Heart right ventricle (tissue), 16 donors: Measurements from ENCODE around the gene RLF. TPM values are rescaled to one million over a fixed set of nuclear protein-coding genes. Genes with fewer than 3 reads are reported as not detected.
"Not testable (repeated sequence)": the region's sequence is repeated elsewhere in the genome, so short reads cannot be mapped to it uniquely, and the experiment has no call there.

Experiments used
- ATAC-seq, 8 donors: fragments of 200-7000 bp; cut with Tn5 transposase; one replicate each; pipeline ENCODE4 v1.9.1; 2020; ENCODE audit warnings: mild to moderate bottlenecking in 8 of 8, moderate library complexity in 8 of 8, moderate number of reproducible peaks in 1 of 8
- DNase-seq, 2 donors: peaks; one replicate each; pipeline ENCODE4 v3.0.0-alpha.2; 2020
- H3K27ac ChIP-seq, 10 donors: fragments of 200-600 bp; sonication (generic) in 2 of 10; one replicate each; pipeline versions ENCODE4 v1.5.0 to v1.8.0; 2020 to 2022; ENCODE audit warnings: mild to moderate bottlenecking in 3 of 10
- H3K27me3 ChIP-seq, 7 donors: fragments of 200-600 bp; one replicate each; pipeline ENCODE4 v1.8.0; 2021 to 2022; ENCODE audit warnings: mild to moderate bottlenecking in 2 of 7
- H3K36me3 ChIP-seq, 9 donors: fragments of 200-600 bp; sonication (generic) in 1 of 9; one replicate each; pipeline versions ENCODE4 v1.5.0 to v1.8.0; 2020 to 2022; ENCODE audit warnings: mild to moderate bottlenecking in 2 of 9
- H3K4me1 ChIP-seq, 9 donors: fragments of 200-600 bp; sonication (generic) in 1 of 9; one replicate each; pipeline versions ENCODE4 v1.5.0 to v1.8.0; 2020 to 2022; ENCODE audit warnings: mild to moderate bottlenecking in 4 of 9
- H3K4me3 ChIP-seq, 10 donors: fragments of 200-600 bp; sonication (generic) in 2 of 10; one replicate each; pipeline versions ENCODE4 v1.5.0 to v1.8.0; 2020 to 2022; ENCODE audit warnings: mild to moderate bottlenecking in 7 of 10, moderate library complexity in 2 of 10
- H3K9me3 ChIP-seq, 11 donors: fragments of 200-600 bp in 10 of 11; sonication (generic) in 2 of 11; one replicate each; pipeline versions ENCODE4 v1.5.0 to v1.8.0; 2013 to 2022; ENCODE audit warnings: mild to moderate bottlenecking in 2 of 11, control low read depth in 1 of 11, moderate library complexity in 1 of 11
- CTCF ChIP-seq, 9 donors: fragments of 200-600 bp; sonication (generic) in 2 of 9; IDR thresholded peaks; one replicate each; pipeline versions ENCODE4 v1.5.0 to v1.8.0; 2021 to 2022; ENCODE audit warnings: antibody characterized with exemption in 9 of 9, mild to moderate bottlenecking in 5 of 9, moderate library complexity in 1 of 9
- WGBS, 2 donors: extraction: QIAGEN DNeasy Blood & Tissue Kit; methylation state at CpG; one replicate each; pipeline ENCODE4 v1.1.7; 2013; ENCODE audit warnings: inconsistent platforms in 1 of 2; 5-methylcytosine and 5-hydroxymethylcytosine counted together
- intact Hi-C, 10 donors: fragments of 100-400 bp; cut with DNase I; formaldehyde crosslinking; loops; one replicate each; pipeline versions ENCODE4 v1.11.1 to v1.14.2; 2022
- polyA plus RNA-seq, 2 donors: library from polyadenylated mRNA; stranded (reverse); fragments of 200-250 nt; gene quantifications; one replicate each; pipeline ENCODE4 v1.2.3, GENCODE V29; 2013
- total RNA-seq, 10 donors: library from RNA; stranded (reverse); fragmentation: NEBNext Ultra II Directional in 3 of 10; extraction: Animal tissue kit (Norgen Biotek cat#: 25700) in 3 of 10; gene quantifications; one replicate each; pipeline versions ENCODE4 v1.2.1 to v1.2.4, GENCODE V29; 2021 to 2023
- donor health status: Arrhythmogenic right ventricular cardiomyopathy.
- donor health status: ischemic (EF 13 %, LVEDD 7.1; RV severe dilation, severe dysfunction).
- donor health status: healthy with polysubstance abuse.
- donor health status: DM: no; HTN: yes; CAD: no.
- donor health status: DM: no; HTN: no; CAD: no.
- donor health status: ischemic (EF 25% LVEDD 6.9; RV normal size, moderate dysfunction).
- donor health status: ischemic (EF 25% LVEDD 5.7; RV mildly dilated, moderate dysfunction).
- donor health status: healthy.
- donor health status: DM: yes; HTN: yes; CAD: no.
- donor health status: Ischemic cardiomyopathy.
- donor health status: ischemic (EF 35%, LVEDD 5.7; RV mildly dilated, moderate dysfunction).
- donor health status: nonischemic (EF 11% LVEDD 7.7; RV severe dilation, severe dysfunction).
- donor health status: DM: yes; HTN: yes; CAD: no.
- donor health status: PGD.
- donor health status: ischemic (EF 29% LVEDD 5.4; RV normal size, mild dysfunction).
- donor health status: nonischemic (EF 23%, LVEDD 6.1; RV moderate dilation, normal function).

RLF gene
- total and polyA plus RNA-seq, 12 donors, result 3.8 to 17.3 (median 12.4) TPM

GRCh38 chr1:40218333-40218732 is 57.1 kb downstream of the RLF start:
- H3K27ac ChIP-seq, result no peak overlapping the region
- intact Hi-C loops, result no loop called here
- no peak for TF ChIP-seq CTCF (IDR thresholded peaks at IDR 0.05)
- H3K4me1 ChIP-seq, result no peaks in the 10 kb centered on the region
- ATAC-seq (no peak), DNase-seq (no peak)
- H3K27me3 ChIP-seq, result no peaks in the 10 kb centered on the region
- no peak overlapping the region for H3K4me3 ChIP-seq
- 91 to 94% methylated on average over 5 of the region's 5 CpGs for WGBS, 2 donors
- H3K9me3 ChIP-seq, result no peaks in the 10 kb centered on the region
- peaks cover 0 to 69% (median 2%) of the 10 kb centered on the region in 9 donors for H3K36me3 ChIP-seq

GRCh38 chr1:40221471-40221905 is 60.3 kb downstream of the RLF start:
- 96 to 97% methylated on average over 18 of the region's 18 CpGs for WGBS, 2 donors
- not testable (repeated sequence) for H3K27me3 ChIP-seq, DNase-seq, H3K27ac ChIP-seq, H3K4me3 ChIP-seq, ATAC-seq, H3K4me1 ChIP-seq, H3K9me3 ChIP-seq
- intact Hi-C loops, result loop anchor here in 1 of 10 donors (5.0 kb wide), 1 partner anchor 644 kb away; the partner anchor contains the start of gene PABPC4
- H3K36me3 ChIP-seq, result peaks cover 0 to 68% (median 0%) of the 10 kb centered on the region in 9 donors

GRCh38 chr1:40221977-40222772 is 61.0 kb downstream of the RLF start:
- H3K9me3 ChIP-seq, result no peaks in the 10 kb centered on the region
- peaks cover 0 to 68% (median 0%) of the 10 kb centered on the region in 9 donors for H3K36me3 ChIP-seq
- no peak overlapping the region for H3K27ac ChIP-seq
- intact Hi-C loops, result loop anchor here in 1 of 10 donors (5.0 kb wide), 1 partner anchor 645 kb away; the partner anchor contains the start of gene PABPC4
- no peak for TF ChIP-seq CTCF (IDR thresholded peaks at IDR 0.05)
- no peak overlapping the region for H3K4me3 ChIP-seq
- no peak for ATAC-seq
- no peaks in the 10 kb centered on the region for H3K4me1 ChIP-seq
- 79 to 84% methylated on average over 3 of the region's 3 CpGs for WGBS, 2 donors
- no peaks in the 10 kb centered on the region for H3K27me3 ChIP-seq
- DNase-seq, result no peak

- Histone ChIP-seq H3K9me3 (no peaks in the 10 kb centered on the region), H3K27me3 (no peaks in the 10 kb centered on the region), H3K27ac (no peak overlapping the region), H3K36me3 (peaks cover 0 to 73% (median 0%) of the 10 kb centered on the region in 9 donors), H3K4me1 (no peaks in the 10 kb centered on the region), H3K4me3 (no peak overlapping the region)
- intact Hi-C loops, result loop anchor here in 1 of 10 donors (5.0 kb wide), 1 partner anchor 647 kb away; the partner anchor contains the start of gene PABPC4
- DNase-seq (no peak), ATAC-seq (no peak)
- TF ChIP-seq CTCF (IDR thresholded peaks at IDR 0.05), result no peak
- 96 to 97% methylated on average over 6 of the region's 6 CpGs for WGBS, 2 donors
These were observed 62.9 kb downstream of the RLF start for GRCh38 chr1:40224040-40224439.

GRCh38 chr1:40226192-40226591 is 65.0 kb downstream of the RLF start:
- 78 to 97% methylated on average over 3 of the region's 3 CpGs for WGBS, 2 donors
- Histone ChIP-seq H3K4me1 (no peaks in the 10 kb centered on the region), H3K4me3 (no peak overlapping the region), H3K27me3 (no peaks in the 10 kb centered on the region), H3K27ac (no peak overlapping the region), H3K36me3 (peaks cover 0 to 89% (median under 1%) of the 10 kb centered on the region in 9 donors), H3K9me3 (no peaks in the 10 kb centered on the region)
- no peak for TF ChIP-seq CTCF (IDR thresholded peaks at IDR 0.05)
- ATAC-seq (no peak), DNase-seq (no peak)
- intact Hi-C loops, result no loop called here
